ENCODE data around the gene CETP.
"Not testable (repeated sequence)": the region's sequence is repeated elsewhere in the genome, so short reads cannot be mapped to it uniquely, and the experiment has no call there.

The CETP gene

DNA sequence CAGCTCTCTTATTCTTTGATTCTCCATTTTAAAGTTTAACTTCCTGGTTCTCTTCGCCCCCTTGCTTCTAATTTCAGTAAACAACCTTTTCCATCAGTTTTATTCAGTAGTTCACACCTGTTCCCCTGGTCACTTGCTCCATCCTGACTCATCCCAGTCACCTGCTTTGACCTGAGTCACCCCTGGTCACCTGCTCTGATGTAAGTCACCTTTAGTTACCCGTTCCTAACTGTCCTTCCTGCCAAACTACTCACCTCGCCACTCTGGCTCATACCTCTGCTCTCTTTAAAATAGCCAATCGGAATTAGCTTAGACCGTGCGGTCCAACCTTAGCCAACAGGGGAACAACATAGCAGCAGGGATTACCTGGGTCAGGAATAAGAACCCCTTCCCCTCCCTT is 22.9 kb downstream of the CETP start:
- DNase-seq (ENCODE audit: low spot score) (no peak), ATAC-seq (ENCODE audit: low read depth) (no peak)
- H3K9me3 ChIP-seq (ENCODE audit: severe bottlenecking): no peaks in the 10 kb centered on the region
- H3K27ac ChIP-seq (ENCODE audit: poor library complexity, severe bottlenecking): no peak overlapping the region
- H3K27me3 ChIP-seq (ENCODE audit: insufficient read depth, poor library complexity, severe bottlenecking): no peaks in the 10 kb centered on the region
- H3K36me3 ChIP-seq (ENCODE audit: low read depth): no peaks in the 10 kb centered on the region
- peaks cover 4% of the 10 kb centered on the region for H3K4me1 ChIP-seq (ENCODE audit: insufficient read depth, poor library complexity, severe bottlenecking)
- H3K4me3 ChIP-seq (ENCODE audit: severe bottlenecking): no peak overlapping the region
- no peak for TF ChIP-seq CTCF (IDR thresholded peaks at IDR 0.05; ENCODE audit: poor library complexity, severe bottlenecking)

DNA sequence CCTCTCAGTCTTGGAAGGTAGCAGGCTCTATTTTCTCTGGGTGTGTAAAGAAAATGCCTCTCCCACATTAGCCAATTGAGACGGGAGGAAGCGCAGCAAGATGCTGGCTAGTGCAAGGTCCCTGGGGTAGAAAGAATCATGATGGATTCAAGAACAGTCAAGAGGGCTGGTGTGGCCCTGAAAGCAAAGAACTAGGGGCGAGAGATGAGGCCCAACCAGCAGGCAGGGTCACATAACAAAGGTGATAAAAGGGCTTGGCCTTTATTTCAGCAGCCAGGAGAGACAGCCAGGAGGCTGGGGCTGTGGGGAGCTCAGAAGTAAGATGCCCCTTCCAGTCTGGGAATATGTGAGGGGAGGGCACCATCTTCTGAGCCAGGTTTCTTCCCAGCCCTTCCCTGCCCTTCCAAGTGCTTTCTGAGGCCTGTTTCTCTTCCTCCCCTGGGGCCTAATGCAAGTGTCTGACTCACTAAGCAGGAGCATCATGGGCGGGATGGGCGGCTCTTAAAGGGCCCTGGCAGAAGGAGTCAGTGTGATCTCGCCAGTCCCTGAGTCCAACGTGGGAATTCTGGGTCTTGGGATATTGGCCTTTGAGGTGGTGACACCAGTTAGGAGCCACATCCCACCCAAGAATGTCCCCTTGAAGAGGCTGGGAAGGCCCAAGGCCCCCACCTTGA is 23.7 kb downstream of the CETP start:
- Histone ChIP-seq H3K4me1 (ENCODE audit: insufficient read depth, poor library complexity, severe bottlenecking) (peaks cover 10% of the 10 kb centered on the region), H3K4me3 (ENCODE audit: severe bottlenecking) (no peak overlapping the region), H3K27me3 (ENCODE audit: insufficient read depth, poor library complexity, severe bottlenecking) (no peaks in the 10 kb centered on the region), H3K27ac (ENCODE audit: poor library complexity, severe bottlenecking) (peak overlapping the region; percentile 10), H3K36me3 (ENCODE audit: low read depth) (no peaks in the 10 kb centered on the region), H3K9me3 (ENCODE audit: severe bottlenecking) (no peaks in the 10 kb centered on the region)
- DNase-seq (ENCODE audit: low spot score): no peak
- no peak for TF ChIP-seq CTCF (IDR thresholded peaks at IDR 0.05; ENCODE audit: poor library complexity, severe bottlenecking)
- peak; percentile 86 for ATAC-seq (ENCODE audit: low read depth)

GRCh38 chr16:56985962-56986360 is 24.2 kb downstream of the CETP start:
- Histone ChIP-seq H3K4me1 (ENCODE audit: insufficient read depth, poor library complexity, severe bottlenecking) (peaks cover 11% of the 10 kb centered on the region), H3K27ac (ENCODE audit: poor library complexity, severe bottlenecking) (peak overlapping the region; percentile 10), H3K9me3 (ENCODE audit: severe bottlenecking) (no peaks in the 10 kb centered on the region), H3K4me3 (ENCODE audit: severe bottlenecking) (no peak overlapping the region), H3K36me3 (ENCODE audit: low read depth) (no peaks in the 10 kb centered on the region), H3K27me3 (ENCODE audit: insufficient read depth, poor library complexity, severe bottlenecking) (no peaks in the 10 kb centered on the region)
- DNase-seq (ENCODE audit: low spot score): no peak
- no peak for ATAC-seq (ENCODE audit: low read depth)
- no peak for TF ChIP-seq CTCF (IDR thresholded peaks at IDR 0.05; ENCODE audit: poor library complexity, severe bottlenecking)

DNA sequence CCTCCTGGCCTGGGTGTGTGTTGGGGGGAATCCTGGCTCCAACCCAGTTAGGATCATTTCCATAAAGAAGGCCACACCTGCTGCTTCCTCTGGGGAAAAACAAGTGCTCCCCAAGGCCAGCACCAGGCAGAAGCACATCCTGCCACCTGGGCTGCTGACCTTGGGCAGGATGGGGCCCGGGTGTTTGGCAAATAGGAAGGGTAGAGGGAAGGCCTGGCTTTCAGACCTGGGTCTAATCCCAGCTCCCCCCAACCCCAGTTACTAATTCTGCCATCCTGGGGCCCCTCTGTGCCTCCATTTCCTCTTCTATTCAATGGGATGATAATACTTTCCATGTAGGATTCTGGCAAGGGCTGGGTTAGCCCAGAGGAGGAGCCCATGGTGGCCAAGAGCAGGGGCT is 24.6 kb downstream of the CETP start:
- H3K27ac ChIP-seq (ENCODE audit: poor library complexity, severe bottlenecking): peak overlapping the region; percentile 10
- no peaks in the 10 kb centered on the region for H3K36me3 ChIP-seq (ENCODE audit: low read depth)
- H3K4me1 ChIP-seq (ENCODE audit: insufficient read depth, poor library complexity, severe bottlenecking): peaks cover 11% of the 10 kb centered on the region
- no peak overlapping the region for H3K4me3 ChIP-seq (ENCODE audit: severe bottlenecking)
- no peak for DNase-seq (ENCODE audit: low spot score)
- H3K9me3 ChIP-seq (ENCODE audit: severe bottlenecking): no peaks in the 10 kb centered on the region
- ATAC-seq (ENCODE audit: low read depth): no peak
- no peaks in the 10 kb centered on the region for H3K27me3 ChIP-seq (ENCODE audit: insufficient read depth, poor library complexity, severe bottlenecking)
- no peak for TF ChIP-seq CTCF (IDR thresholded peaks at IDR 0.05; ENCODE audit: poor library complexity, severe bottlenecking)

- not testable (repeated sequence) for H3K27me3 ChIP-seq (ENCODE audit: insufficient read depth, poor library complexity, severe bottlenecking); H3K4me3 ChIP-seq (ENCODE audit: severe bottlenecking); H3K9me3 ChIP-seq (ENCODE audit: severe bottlenecking); ATAC-seq (ENCODE audit: low read depth); DNase-seq (ENCODE audit: low spot score); H3K27ac ChIP-seq (ENCODE audit: poor library complexity, severe bottlenecking); H3K36me3 ChIP-seq (ENCODE audit: low read depth)
- H3K4me1 ChIP-seq (ENCODE audit: insufficient read depth, poor library complexity, severe bottlenecking): peaks cover 11% of the 10 kb centered on the region
Measured at GRCh38 chr16:56986908-56987307, 25.2 kb downstream of the CETP start.

Measured in RWPE2 (cell line).